Cardiac muscle cell (in vitro differentiated cells and primary cell): ENCODE results near the gene FBXO33. TPM values are rescaled to one million over a fixed set of nuclear protein-coding genes. Genes with fewer than 3 reads are reported as not detected.

Experiments
- DNase-seq, 2 donors: peaks; one replicate each; pipeline versions ENCODE4 v3.0.0 to v3.0.0-alpha.2; 2010 to 2017; ENCODE audit warnings: low read depth in 1 of 2, low spot score in 1 of 2
- H3K27ac ChIP-seq: fragments of 200-600 bp; sonication (generic); 2 replicates; pipeline ENCODE4 v1.5.1; 2016
- H3K27me3 ChIP-seq: fragments of 200-600 bp; sonication (generic); 2 replicates; pipeline ENCODE4 v1.6.0; 2016; ENCODE audit warnings: control low read depth
- H3K36me3 ChIP-seq: fragments of 200-600 bp; sonication (generic); 2 replicates; pipeline ENCODE4 v1.5.1; 2016; ENCODE audit warnings: control low read depth
- H3K4me1 ChIP-seq: fragments of 200-600 bp; sonication (generic); 2 replicates; pipeline ENCODE4 v1.8.1; 2017; ENCODE audit warnings: low read depth, mild to moderate bottlenecking, mixed run types
- H3K4me3 ChIP-seq: fragments of 200-600 bp; sonication (generic); 2 replicates; pipeline ENCODE4 v1.5.1; 2016; ENCODE audit warnings: mild to moderate bottlenecking
- H3K9me3 ChIP-seq: fragments of 200-600 bp; sonication (generic); 2 replicates; pipeline ENCODE4 v1.5.1; 2017; ENCODE audit warnings: low read depth, mild to moderate bottlenecking, control low read depth
- CTCF ChIP-seq: IDR thresholded peaks from 2 replicates; pipeline ENCODE4 v1.5.1; 2012; ENCODE audit warnings: low read depth, mild to moderate bottlenecking, low read length
- polyA plus RNA-seq: library from polyadenylated mRNA; unstranded; fragments of >200 nt; fragmentation: Nextera tagmentation; extraction: Ambion mirVana; gene quantifications from 2 replicates; pipeline ENCODE4 v1.2.1, GENCODE V29; 2016
- total RNA-seq: library from RNA; depleted of rRNA; stranded (reverse); fragments of >200 nt; gene quantifications from 2 replicates; pipeline ENCODE4 v1.2.3, GENCODE V29; 2016

FBXO33 gene, protein sequence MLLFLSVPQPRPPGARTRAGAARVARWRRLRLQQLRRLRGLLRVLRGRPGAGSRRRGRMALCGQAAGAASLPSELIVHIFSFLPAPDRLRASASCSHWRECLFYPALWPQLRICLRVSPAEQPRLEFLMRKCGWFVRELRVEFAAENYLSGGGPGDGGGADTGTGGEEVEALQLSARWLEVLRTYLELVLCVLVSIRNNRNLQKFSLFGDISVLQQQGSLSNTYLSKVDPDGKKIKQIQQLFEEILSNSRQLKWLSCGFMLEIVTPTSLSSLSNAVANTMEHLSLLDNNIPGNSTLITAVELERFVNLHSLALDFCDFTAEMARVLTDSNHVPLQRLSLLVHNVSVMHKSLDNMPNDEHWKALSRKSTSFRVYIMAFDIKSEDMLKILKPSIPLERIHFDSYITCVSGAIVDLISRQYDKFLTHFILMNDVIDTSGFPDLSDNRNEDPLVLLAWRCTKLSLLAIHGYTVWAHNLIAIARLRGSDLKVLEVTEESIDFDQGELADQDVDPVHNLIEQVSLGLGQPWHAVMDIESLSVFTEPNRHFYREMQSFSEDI
- 13.6 and 14.7 TPM in 2 replicates for total RNA-seq
- 12.8 and 14.0 TPM in 2 replicates for polyA plus RNA-seq

DNA sequence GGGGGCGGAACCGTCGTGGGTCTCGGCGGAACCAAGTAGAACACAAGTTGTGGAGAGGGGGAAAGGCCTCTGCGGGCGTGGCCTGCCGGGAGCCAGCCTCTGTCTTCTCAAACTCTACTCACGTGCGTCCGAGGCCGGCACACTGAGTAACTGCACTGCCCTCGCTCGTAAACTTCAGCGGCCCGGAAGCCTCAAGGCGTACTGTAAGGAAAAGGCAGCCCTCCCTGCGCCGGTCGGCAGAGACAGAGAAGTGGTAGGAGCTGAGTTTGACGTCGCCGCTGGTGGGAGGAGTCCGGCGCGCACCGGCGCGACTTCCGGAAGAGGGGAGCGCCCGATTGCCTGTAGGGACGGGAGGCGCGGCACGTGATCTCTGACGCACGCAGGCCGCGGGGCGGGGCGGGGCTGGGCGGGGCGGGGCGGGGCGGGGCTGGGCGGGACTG lies at the start of gene FBXO33:
FBXO33 (minus strand) TSS at position 255 of the 440 bp plus-strand sequence. CDS start 271 bp downstream, outside the sequence.
- H3K4me3 ChIP-seq, result peak within 1 kb of the TSS; percentile 60
- peak; percentile 96 to 98 for DNase-seq
- peak within 1 kb of the TSS; percentile 100 for H3K27ac ChIP-seq
- H3K9me3 ChIP-seq, result no peaks in the 10 kb centered on the region
- no peak for TF ChIP-seq CTCF
- no peaks in the 10 kb centered on the region for H3K27me3 ChIP-seq
- peaks cover 12% of the 10 kb centered on the region for H3K4me1 ChIP-seq
- H3K36me3 ChIP-seq, result no peaks in the 10 kb centered on the region

DNA sequence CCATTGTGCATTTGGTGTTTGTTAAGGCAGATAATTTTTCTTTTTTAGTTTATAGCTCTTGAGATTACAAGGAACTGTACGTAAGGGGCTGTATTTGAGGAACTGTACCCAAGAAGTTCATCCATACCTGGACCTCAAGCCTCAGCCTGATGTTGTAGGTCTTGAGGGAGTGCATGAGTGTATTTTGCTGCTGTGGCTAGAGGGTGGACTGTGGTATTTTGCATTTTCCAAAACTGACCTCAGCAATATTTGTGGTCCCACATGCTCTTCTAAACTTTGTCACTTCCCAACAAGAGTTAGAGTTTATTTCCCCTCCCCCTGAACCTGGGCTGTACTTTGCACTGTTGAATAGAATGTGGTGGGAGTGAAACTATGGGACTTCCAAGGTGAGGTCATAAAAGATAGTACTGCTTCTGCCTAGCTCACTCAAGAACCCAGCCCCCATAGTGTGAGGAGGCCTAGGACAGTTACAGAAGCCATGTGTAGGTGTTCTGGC lies 42.2 kb upstream of the FBXO33 start:
- DNase-seq, result no peak
- Histone ChIP-seq H3K27me3 (no peaks in the 10 kb centered on the region), H3K4me1 (no peaks in the 10 kb centered on the region), H3K4me3 (no peak overlapping the region), H3K9me3 (no peaks in the 10 kb centered on the region), H3K27ac (no peak overlapping the region), H3K36me3 (no peaks in the 10 kb centered on the region)
- no peak for TF ChIP-seq CTCF

- Histone ChIP-seq H3K27ac (no peak overlapping the region), H3K27me3 (no peaks in the 10 kb centered on the region), H3K4me3 (no peak overlapping the region), H3K4me1 (no peaks in the 10 kb centered on the region), H3K36me3 (no peaks in the 10 kb centered on the region), H3K9me3 (no peaks in the 10 kb centered on the region)
- DNase-seq, result no peak
- TF ChIP-seq CTCF, result no peak
Observed at GRCh38 chr14:39472078-39472477, 39.8 kb upstream of the FBXO33 start.

GRCh38 chr14:39469094-39469710 lies 37.0 kb upstream of the FBXO33 start:
- TF ChIP-seq CTCF, result peak; percentile 28
- peak overlapping the region; percentile 11 for H3K27ac ChIP-seq
- no peak overlapping the region for H3K4me3 ChIP-seq
- no peaks in the 10 kb centered on the region for H3K27me3 ChIP-seq
- no peaks in the 10 kb centered on the region for H3K4me1 ChIP-seq
- H3K36me3 ChIP-seq, result no peaks in the 10 kb centered on the region
- DNase-seq, result peak; percentile 30 to 82
- no peaks in the 10 kb centered on the region for H3K9me3 ChIP-seq

- H3K27me3 ChIP-seq, result no peaks in the 10 kb centered on the region
- TF ChIP-seq CTCF, result peak; percentile 52
- H3K4me3 ChIP-seq, result no peak overlapping the region
- H3K36me3 ChIP-seq, result no peaks in the 10 kb centered on the region
- H3K9me3 ChIP-seq, result no peaks in the 10 kb centered on the region
- H3K4me1 ChIP-seq, result no peaks in the 10 kb centered on the region
- H3K27ac ChIP-seq, result no peak overlapping the region
- DNase-seq, result peak; percentile 42 to 58
Observed at GRCh38 chr14:39467889-39468524, 35.8 kb upstream of the FBXO33 start.
